ENCODE measurements around the gene COL18A1.
A peak's percentile ranks its signal among the peaks of the same experiment; 100 is the strongest.
"Not testable (repeated sequence)": the region's sequence is repeated elsewhere in the genome, so short reads cannot be mapped to it uniquely, and the experiment has no call there.

COL18A1 gene

DNA sequence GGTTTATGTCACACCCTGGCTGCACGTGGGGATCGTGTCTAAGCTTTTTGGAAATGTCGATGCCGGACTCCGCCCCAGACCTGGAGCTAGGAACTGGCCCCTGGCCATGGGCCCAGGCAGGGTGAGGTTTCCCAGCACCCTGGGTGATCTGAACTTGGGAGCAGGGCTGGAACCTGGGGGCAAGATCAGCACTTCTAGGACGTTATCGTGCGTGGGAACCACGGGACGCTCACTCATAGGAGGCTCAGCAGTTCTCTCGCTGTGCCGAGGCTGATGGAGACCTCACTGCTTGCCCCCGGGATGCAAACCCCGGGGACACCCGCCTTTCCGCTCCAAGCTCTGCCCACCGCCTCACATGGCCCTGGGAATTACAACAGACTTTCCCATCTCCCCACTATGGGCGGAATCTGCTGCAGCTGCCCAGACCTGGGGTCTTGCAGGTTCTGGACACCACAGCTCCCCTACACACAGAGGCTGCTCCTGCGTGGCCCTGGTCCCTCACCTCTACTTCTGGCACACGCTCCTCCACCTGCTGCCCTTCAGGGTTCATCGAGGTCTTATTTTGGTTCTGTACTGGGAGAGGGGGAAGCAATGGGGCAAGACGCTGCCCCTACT lies 35.9 kb downstream of the COL18A1 start:
- Histone ChIP-seq H3K36me3 (ENCODE audit: low read depth) (no peaks in the 10 kb centered on the region), H3K9me3 (ENCODE audit: severe bottlenecking) (no peaks in the 10 kb centered on the region), H3K4me3 (ENCODE audit: severe bottlenecking) (no peak overlapping the region), H3K4me1 (ENCODE audit: insufficient read depth, poor library complexity, severe bottlenecking) (no peaks in the 10 kb centered on the region), H3K27ac (ENCODE audit: poor library complexity, severe bottlenecking) (no peak overlapping the region), H3K27me3 (ENCODE audit: insufficient read depth, poor library complexity, severe bottlenecking) (no peaks in the 10 kb centered on the region)
- no peak for ATAC-seq (ENCODE audit: low read depth)
- no peak for TF ChIP-seq CTCF (IDR thresholded peaks at IDR 0.05; ENCODE audit: poor library complexity, severe bottlenecking)
- DNase-seq (ENCODE audit: low spot score) = no peak

DNA sequence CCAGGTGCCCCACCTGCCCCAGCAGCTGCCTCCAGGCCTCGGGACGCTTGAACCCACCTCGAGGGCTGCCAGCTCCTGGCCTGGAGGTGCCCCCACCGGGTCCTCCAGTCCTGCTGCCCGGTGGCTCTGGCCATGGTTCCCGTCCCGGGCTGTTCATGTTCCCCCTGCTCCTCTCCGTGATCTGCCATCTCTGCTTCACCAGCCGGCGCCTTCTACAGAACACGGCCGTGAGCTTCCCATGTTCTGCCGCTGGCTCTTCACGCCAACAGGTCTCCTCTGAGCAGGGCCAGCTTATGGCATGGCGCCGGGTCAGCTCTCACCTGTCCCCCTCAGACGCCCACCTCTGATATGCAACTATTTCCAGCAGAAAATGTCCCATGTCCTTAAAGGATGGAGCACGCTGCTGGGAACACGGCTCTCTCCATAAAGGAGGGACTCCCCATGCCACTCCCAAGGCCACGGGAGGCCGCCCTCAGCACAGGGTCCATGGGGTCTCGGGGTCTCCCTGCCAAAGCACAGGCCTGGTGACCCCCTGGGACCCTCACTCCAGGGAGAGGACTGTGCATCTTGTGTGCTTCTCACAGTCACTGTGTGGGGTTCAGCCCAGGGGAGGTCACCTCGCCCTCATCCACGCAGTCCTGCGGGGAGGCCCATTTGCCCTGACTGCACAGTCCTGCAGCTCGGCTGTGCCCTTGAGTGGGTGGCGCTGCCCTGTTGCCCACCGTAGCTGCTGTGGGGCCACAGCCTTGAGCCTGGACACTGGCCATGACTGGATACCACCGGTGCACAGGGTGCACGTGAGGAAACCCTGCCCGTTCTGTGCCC lies 36.7 kb downstream of the COL18A1 start:
- no peaks in the 10 kb centered on the region for H3K27me3 ChIP-seq (ENCODE audit: insufficient read depth, poor library complexity, severe bottlenecking)
- H3K36me3 ChIP-seq (ENCODE audit: low read depth) = no peaks in the 10 kb centered on the region
- no peak for DNase-seq (ENCODE audit: low spot score)
- H3K9me3 ChIP-seq (ENCODE audit: severe bottlenecking) = peaks cover 5% of the 10 kb centered on the region
- no peak for ATAC-seq (ENCODE audit: low read depth)
- no peak overlapping the region for H3K27ac ChIP-seq (ENCODE audit: poor library complexity, severe bottlenecking)
- H3K4me1 ChIP-seq (ENCODE audit: insufficient read depth, poor library complexity, severe bottlenecking) = no peaks in the 10 kb centered on the region
- TF ChIP-seq CTCF (IDR thresholded peaks at IDR 0.05; ENCODE audit: poor library complexity, severe bottlenecking) = no peak
- no peak overlapping the region for H3K4me3 ChIP-seq (ENCODE audit: severe bottlenecking)

- H3K4me3 ChIP-seq (ENCODE audit: severe bottlenecking) = no peak overlapping the region
- no peak for ATAC-seq (ENCODE audit: low read depth)
- no peaks in the 10 kb centered on the region for H3K4me1 ChIP-seq (ENCODE audit: insufficient read depth, poor library complexity, severe bottlenecking)
- no peak for DNase-seq (ENCODE audit: low spot score)
- H3K27ac ChIP-seq (ENCODE audit: poor library complexity, severe bottlenecking) = no peak overlapping the region
- no peaks in the 10 kb centered on the region for H3K27me3 ChIP-seq (ENCODE audit: insufficient read depth, poor library complexity, severe bottlenecking)
- H3K9me3 ChIP-seq (ENCODE audit: severe bottlenecking) = peaks cover 6% of the 10 kb centered on the region
- H3K36me3 ChIP-seq (ENCODE audit: low read depth) = no peaks in the 10 kb centered on the region
- TF ChIP-seq CTCF (IDR thresholded peaks at IDR 0.05; ENCODE audit: poor library complexity, severe bottlenecking) = no peak
Observed at GRCh38 chr21:45442276-45442675, 37.3 kb downstream of the COL18A1 start.

DNA sequence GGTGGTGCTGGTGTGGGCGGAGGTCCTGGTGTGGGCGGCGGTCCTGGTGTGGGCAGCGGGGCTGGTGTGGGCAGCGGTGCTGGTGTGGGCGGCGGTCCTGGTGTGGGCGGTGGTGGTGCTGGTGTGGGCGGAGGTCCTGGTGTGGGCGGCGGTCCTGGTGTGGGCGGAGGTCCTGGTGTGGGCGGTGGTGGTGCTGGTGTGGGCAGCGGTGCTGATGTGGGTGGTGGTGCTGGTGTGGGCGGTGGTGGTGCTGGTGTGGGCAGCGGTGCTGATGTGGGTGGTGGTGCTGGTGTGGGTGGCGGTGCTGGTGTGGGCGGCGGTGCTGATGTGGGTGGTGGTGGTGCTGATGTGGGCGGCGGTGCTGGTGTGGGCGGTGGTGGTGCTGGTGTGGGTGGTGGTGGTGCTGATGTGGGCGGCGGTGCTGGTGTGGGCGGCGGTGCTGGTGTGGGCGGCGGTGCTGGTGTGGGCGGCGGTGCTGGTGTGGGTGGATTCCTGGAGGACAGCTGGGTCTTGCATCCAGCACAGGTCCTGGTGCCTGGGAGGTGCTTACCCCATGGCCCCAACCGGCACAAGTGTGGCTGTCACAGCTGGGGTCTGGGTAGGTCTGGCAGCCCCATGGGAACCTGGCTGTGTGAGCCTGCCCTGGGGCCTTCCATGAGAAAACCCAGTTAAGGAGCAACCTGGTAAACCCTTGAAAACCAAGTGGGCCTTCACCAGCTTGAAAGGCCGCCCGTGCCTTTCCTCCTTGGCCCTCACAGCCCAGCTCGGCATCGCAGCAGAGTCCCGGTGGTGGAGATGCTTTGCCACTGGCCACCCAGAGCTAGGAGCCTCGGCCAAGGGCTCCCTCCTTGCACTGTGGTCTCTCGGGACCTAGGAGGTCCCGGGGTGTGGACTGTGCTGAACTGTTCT lies 38.0 kb downstream of the COL18A1 start:
- not testable (repeated sequence) for ATAC-seq (ENCODE audit: low read depth); H3K27me3 ChIP-seq (ENCODE audit: insufficient read depth, poor library complexity, severe bottlenecking); DNase-seq (ENCODE audit: low spot score); H3K27ac ChIP-seq (ENCODE audit: poor library complexity, severe bottlenecking); H3K4me1 ChIP-seq (ENCODE audit: insufficient read depth, poor library complexity, severe bottlenecking); H3K4me3 ChIP-seq (ENCODE audit: severe bottlenecking); H3K36me3 ChIP-seq (ENCODE audit: low read depth); H3K9me3 ChIP-seq (ENCODE audit: severe bottlenecking)

DNA sequence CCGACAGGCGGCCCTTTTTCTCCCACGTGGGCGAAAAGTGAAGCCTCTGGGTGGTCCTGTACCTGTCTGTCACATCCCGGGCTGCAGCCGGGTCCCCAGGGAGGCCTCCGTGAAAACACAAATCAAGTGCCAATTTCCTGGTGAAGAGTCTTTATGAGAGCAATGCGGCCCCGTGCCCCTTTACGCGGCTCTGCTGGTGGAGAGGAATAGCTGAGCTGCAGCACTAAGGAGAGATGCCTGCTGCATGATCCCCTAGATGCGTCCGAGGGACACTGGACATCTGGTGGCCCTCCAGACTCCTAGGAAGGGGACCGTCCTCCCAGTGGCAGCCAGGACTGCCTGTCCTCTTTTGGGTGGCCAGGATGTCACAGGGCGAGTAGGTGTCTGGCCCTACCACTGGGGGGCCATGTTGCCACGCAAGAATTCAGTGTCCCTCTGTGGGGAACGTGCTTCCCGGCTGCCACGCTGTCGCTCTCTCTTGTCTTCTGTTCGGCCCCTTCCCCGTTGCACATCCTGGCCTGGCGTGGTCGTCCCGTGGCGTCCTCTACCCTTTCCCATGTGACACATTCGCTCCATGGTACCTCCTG lies 38.7 kb downstream of the COL18A1 start:
- no peaks in the 10 kb centered on the region for H3K36me3 ChIP-seq (ENCODE audit: low read depth)
- TF ChIP-seq CTCF (IDR thresholded peaks at IDR 0.05; ENCODE audit: poor library complexity, severe bottlenecking) = peak; percentile 22
- H3K4me3 ChIP-seq (ENCODE audit: severe bottlenecking) = no peak overlapping the region
- H3K27me3 ChIP-seq (ENCODE audit: insufficient read depth, poor library complexity, severe bottlenecking) = no peaks in the 10 kb centered on the region
- no peak for DNase-seq (ENCODE audit: low spot score)
- no peak for ATAC-seq (ENCODE audit: low read depth)
- H3K4me1 ChIP-seq (ENCODE audit: insufficient read depth, poor library complexity, severe bottlenecking) = no peaks in the 10 kb centered on the region
- H3K9me3 ChIP-seq (ENCODE audit: severe bottlenecking) = peaks cover 6% of the 10 kb centered on the region
- no peak overlapping the region for H3K27ac ChIP-seq (ENCODE audit: poor library complexity, severe bottlenecking)
